CMK (cell line): ENCODE measurements around the gene SEMA6A.

Experiments
- DNase-seq: peaks from one replicate; pipeline ENCODE4 v3.0.0-alpha.2; 2010; ENCODE audit warnings: low read depth

The SEMA6A gene

GRCh38 chr5:116465411-116465810 lies 109.2 kb downstream of the SEMA6A start:
- no peak for DNase-seq

- DNase-seq = no peak
Measured at GRCh38 chr5:116464144-116464708, 110.4 kb downstream of the SEMA6A start.

- no peak for DNase-seq
Measured at GRCh38 chr5:116462500-116462899, 112.1 kb downstream of the SEMA6A start.

- no peak for DNase-seq
Measured at GRCh38 chr5:116459301-116459700, 115.3 kb downstream of the SEMA6A start.

- no peak for DNase-seq
Measured at GRCh38 chr5:116457062-116457461, 117.6 kb downstream of the SEMA6A start.

- DNase-seq = no peak
Measured at GRCh38 chr5:116456036-116456435, 118.6 kb downstream of the SEMA6A start.

- DNase-seq = no peak
Measured at GRCh38 chr5:116455061-116455460, 119.6 kb downstream of the SEMA6A start.

GRCh38 chr5:116454417-116454927 lies 120.2 kb downstream of the SEMA6A start:
- DNase-seq = peak; percentile 34

GRCh38 chr5:116453988-116454411 lies 120.6 kb downstream of the SEMA6A start:
- no peak for DNase-seq

GRCh38 chr5:116452774-116453368 lies 121.8 kb downstream of the SEMA6A start:
- no peak for DNase-seq

- no peak for DNase-seq
Measured at GRCh38 chr5:116451905-116452450, 122.6 kb downstream of the SEMA6A start.

- DNase-seq = no peak
Measured at GRCh38 chr5:116451066-116451465, 123.6 kb downstream of the SEMA6A start.

- no peak for DNase-seq
Measured at GRCh38 chr5:116449458-116449857, 125.2 kb downstream of the SEMA6A start.

GRCh38 chr5:116448870-116449427 lies 125.7 kb downstream of the SEMA6A start:
- no peak for DNase-seq

GRCh38 chr5:116448450-116448849 lies 126.2 kb downstream of the SEMA6A start:
- no peak for DNase-seq

- no peak for DNase-seq
Measured at GRCh38 chr5:116446356-116447005, 128.1 kb downstream of the SEMA6A start.

- DNase-seq = no peak
Measured at GRCh38 chr5:116445311-116445710, 129.3 kb downstream of the SEMA6A start.

- no peak for DNase-seq
Measured at GRCh38 chr5:116444373-116445295, 130.0 kb downstream of the SEMA6A start.

- DNase-seq = no peak
Measured at GRCh38 chr5:116442931-116443551, 131.6 kb downstream of the SEMA6A start.

GRCh38 chr5:116442095-116442534 lies 132.5 kb downstream of the SEMA6A start:
- no peak for DNase-seq

GRCh38 chr5:116441223-116441622 lies 133.4 kb downstream of the SEMA6A start:
- no peak for DNase-seq
